ENCODE measurements around the gene MMP3. TPM values are rescaled to one million over a fixed set of nuclear protein-coding genes. Genes with fewer than 3 reads are reported as not detected.
A peak's percentile ranks its signal among the peaks of the same experiment; 100 is the strongest.

MMP3 gene
- total and polyA plus RNA-seq, 4 donors: 0.31 to 0.86 (median 0.53) TPM; not detected in 1

DNA sequence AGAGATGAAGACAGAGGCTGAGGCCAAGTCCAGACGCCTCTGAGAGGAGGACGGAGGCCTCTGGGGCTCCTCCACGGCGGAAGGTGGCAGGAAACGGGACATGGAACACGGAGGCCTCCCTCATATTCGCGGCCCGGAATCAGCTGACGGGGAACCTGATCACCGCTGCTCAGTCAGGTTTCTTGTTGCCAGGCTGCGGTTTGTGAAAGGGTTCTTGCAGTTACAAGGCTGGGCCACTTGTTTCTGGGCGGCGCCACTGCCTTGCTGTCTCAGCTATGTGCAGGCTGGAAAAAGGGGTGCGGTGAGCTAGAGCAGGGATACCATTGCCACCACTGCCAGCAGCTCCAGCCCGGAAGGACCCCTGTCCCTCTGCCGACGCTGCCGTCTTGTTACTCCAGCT is 35.5 kb downstream of the MMP3 start:
- H3K4me3 ChIP-seq: no peak overlapping the region
- ATAC-seq (ENCODE audit: insufficient read depth, low FRiP score) (no peak), DNase-seq (no peak)
- H3K36me3 ChIP-seq (ENCODE audit: control insufficient read depth in 4 of 4, insufficient read depth in 4 of 4, low read length in 4 of 4): no peaks in the 10 kb centered on the region
- H3K27ac ChIP-seq (ENCODE audit: low read depth in 1 of 2, low read length in 1 of 2): no peak overlapping the region
- WGBS, 2 donors: 42 to 70% methylated on average over 19 of the region's 19 CpGs
- no peak overlapping the region for H3K9ac ChIP-seq (ENCODE audit: insufficient read depth in 1 of 2, low read length in 2 of 2)
- no peaks in the 10 kb centered on the region for H3K4me1 ChIP-seq (ENCODE audit: control insufficient read depth in 5 of 5, insufficient read depth in 5 of 5, low read length in 5 of 5)
- TF ChIP-seq, protein P1, sequence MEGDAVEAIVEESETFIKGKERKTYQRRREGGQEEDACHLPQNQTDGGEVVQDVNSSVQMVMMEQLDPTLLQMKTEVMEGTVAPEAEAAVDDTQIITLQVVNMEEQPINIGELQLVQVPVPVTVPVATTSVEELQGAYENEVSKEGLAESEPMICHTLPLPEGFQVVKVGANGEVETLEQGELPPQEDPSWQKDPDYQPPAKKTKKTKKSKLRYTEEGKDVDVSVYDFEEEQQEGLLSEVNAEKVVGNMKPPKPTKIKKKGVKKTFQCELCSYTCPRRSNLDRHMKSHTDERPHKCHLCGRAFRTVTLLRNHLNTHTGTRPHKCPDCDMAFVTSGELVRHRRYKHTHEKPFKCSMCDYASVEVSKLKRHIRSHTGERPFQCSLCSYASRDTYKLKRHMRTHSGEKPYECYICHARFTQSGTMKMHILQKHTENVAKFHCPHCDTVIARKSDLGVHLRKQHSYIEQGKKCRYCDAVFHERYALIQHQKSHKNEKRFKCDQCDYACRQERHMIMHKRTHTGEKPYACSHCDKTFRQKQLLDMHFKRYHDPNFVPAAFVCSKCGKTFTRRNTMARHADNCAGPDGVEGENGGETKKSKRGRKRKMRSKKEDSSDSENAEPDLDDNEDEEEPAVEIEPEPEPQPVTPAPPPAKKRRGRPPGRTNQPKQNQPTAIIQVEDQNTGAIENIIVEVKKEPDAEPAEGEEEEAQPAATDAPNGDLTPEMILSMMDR (IDR thresholded peaks at IDR 0.05; ENCODE audit: control extremely low read depth, extremely low read depth): no peak
- no peaks in the 10 kb centered on the region for H3K27me3 ChIP-seq (ENCODE audit: control insufficient read depth in 3 of 3, insufficient read depth in 3 of 3, low read length in 2 of 3)
- H3K9me3 ChIP-seq (ENCODE audit: control insufficient read depth in 4 of 4, insufficient read depth in 3 of 4, low read length in 3 of 4): no peaks in the 10 kb centered on the region

DNA sequence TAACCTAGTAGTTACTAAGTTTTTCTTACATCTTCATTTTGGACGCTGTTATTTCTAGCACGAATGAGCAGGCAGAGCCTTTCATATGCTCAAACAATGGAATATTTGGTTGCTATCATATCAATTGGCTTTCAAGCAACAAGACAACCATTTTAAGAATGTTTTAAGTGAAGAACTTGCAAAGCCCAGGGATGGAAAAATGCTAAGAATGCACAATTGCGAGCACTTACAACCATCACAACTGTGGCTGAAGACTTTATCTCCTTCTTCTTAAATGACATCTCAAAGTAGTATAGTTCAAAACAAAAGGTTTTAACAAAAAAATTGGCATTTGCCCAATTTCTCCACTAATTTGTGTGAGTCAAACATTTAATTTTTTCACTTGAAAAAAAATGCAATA is 37.1 kb downstream of the MMP3 start:
- DNase-seq (no peak), ATAC-seq (ENCODE audit: insufficient read depth, low FRiP score) (no peak)
- Histone ChIP-seq H3K36me3 (ENCODE audit: control insufficient read depth in 4 of 4, insufficient read depth in 4 of 4, low read length in 4 of 4) (no peaks in the 10 kb centered on the region), H3K9me3 (ENCODE audit: control insufficient read depth in 4 of 4, insufficient read depth in 3 of 4, low read length in 3 of 4) (no peaks in the 10 kb centered on the region), H3K4me1 (ENCODE audit: control insufficient read depth in 5 of 5, insufficient read depth in 5 of 5, low read length in 5 of 5) (no peaks in the 10 kb centered on the region), H3K27ac (ENCODE audit: low read depth in 1 of 2, low read length in 1 of 2) (no peak overlapping the region), H3K9ac (ENCODE audit: insufficient read depth in 1 of 2, low read length in 2 of 2) (no peak overlapping the region), H3K27me3 (ENCODE audit: control insufficient read depth in 3 of 3, insufficient read depth in 3 of 3, low read length in 2 of 3) (no peaks in the 10 kb centered on the region), H3K4me3 (no peak overlapping the region)
- TF ChIP-seq, protein P1 (IDR thresholded peaks at IDR 0.05; ENCODE audit: control extremely low read depth, extremely low read depth): no peak
- WGBS, 2 donors: 64 to 84% methylated on average over 3 of the region's 3 CpGs

DNA sequence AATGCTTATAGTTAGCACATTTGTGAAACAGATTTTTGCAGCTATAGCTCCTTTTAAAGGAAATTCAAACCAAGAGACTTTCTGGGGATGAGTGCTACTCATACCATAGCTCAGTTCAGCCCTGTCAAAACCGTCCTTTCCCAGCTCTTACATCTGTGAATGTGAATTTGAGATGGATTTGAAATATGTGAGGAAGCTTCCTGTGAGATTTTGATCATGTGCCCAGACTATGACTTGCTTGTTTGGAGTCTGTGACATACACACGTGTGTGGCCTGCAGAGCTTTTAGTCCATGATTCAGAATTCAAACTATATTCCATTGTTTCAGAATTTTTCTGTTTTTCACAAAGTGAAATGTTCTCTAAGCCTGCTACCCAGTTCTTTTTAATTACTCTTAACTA is 41.1 kb downstream of the MMP3 start:
- 15 to 23% methylated on average over 2 of the region's 2 CpGs for WGBS, 2 donors
- peak in 2 of 3 donors; percentile 6 to 39 for DNase-seq
- TF ChIP-seq, protein P1 (IDR thresholded peaks at IDR 0.05; ENCODE audit: control extremely low read depth, extremely low read depth): no peak
- no peak overlapping the region for H3K9ac ChIP-seq (ENCODE audit: insufficient read depth in 1 of 2, low read length in 2 of 2)
- no peaks in the 10 kb centered on the region for H3K36me3 ChIP-seq (ENCODE audit: control insufficient read depth in 4 of 4, insufficient read depth in 4 of 4, low read length in 4 of 4)
- peaks cover 0 to 1% (median 0%) of the 10 kb centered on the region in 5 donors for H3K4me1 ChIP-seq (ENCODE audit: control insufficient read depth in 5 of 5, insufficient read depth in 5 of 5, low read length in 5 of 5)
- H3K27ac ChIP-seq (ENCODE audit: low read depth in 1 of 2, low read length in 1 of 2): no peak overlapping the region
- H3K27me3 ChIP-seq (ENCODE audit: control insufficient read depth in 3 of 3, insufficient read depth in 3 of 3, low read length in 2 of 3): no peaks in the 10 kb centered on the region
- H3K4me3 ChIP-seq: no peak overlapping the region
- no peak for ATAC-seq (ENCODE audit: insufficient read depth, low FRiP score)
- H3K9me3 ChIP-seq (ENCODE audit: control insufficient read depth in 4 of 4, insufficient read depth in 3 of 4, low read length in 3 of 4): no peaks in the 10 kb centered on the region

DNA sequence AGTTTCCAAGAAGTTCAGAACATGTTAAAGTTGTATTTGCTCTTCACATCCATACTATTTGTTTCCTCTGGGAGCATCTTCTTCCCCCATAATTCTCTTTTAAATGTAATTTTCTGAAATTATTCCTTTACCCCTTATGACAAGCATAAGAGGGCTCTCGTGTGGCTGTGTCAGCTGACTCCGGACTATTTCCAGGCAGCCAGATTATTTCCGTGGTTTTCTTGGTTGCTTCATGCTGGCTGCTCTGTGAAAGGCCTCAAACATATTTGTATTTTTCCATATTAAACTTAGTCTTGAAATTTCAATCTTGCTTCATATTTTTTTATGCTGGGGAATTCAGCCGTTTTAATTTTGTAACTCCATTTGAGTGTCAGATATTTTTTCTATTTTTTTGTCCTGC is 42.6 kb downstream of the MMP3 start:
- WGBS, 2 donors: 70 to 76% methylated on average over 4 of the region's 4 CpGs
- no peak overlapping the region for H3K9ac ChIP-seq (ENCODE audit: insufficient read depth in 1 of 2, low read length in 2 of 2)
- no peak for DNase-seq
- TF ChIP-seq, protein P1 (IDR thresholded peaks at IDR 0.05; ENCODE audit: control extremely low read depth, extremely low read depth): no peak
- H3K27me3 ChIP-seq (ENCODE audit: control insufficient read depth in 3 of 3, insufficient read depth in 3 of 3, low read length in 2 of 3): no peaks in the 10 kb centered on the region
- H3K36me3 ChIP-seq (ENCODE audit: control insufficient read depth in 4 of 4, insufficient read depth in 4 of 4, low read length in 4 of 4): no peaks in the 10 kb centered on the region
- H3K4me1 ChIP-seq (ENCODE audit: control insufficient read depth in 5 of 5, insufficient read depth in 5 of 5, low read length in 5 of 5): peaks cover 0 to 1% (median 0%) of the 10 kb centered on the region in 5 donors
- no peak for ATAC-seq (ENCODE audit: insufficient read depth, low FRiP score)
- H3K9me3 ChIP-seq (ENCODE audit: control insufficient read depth in 4 of 4, insufficient read depth in 3 of 4, low read length in 3 of 4): no peaks in the 10 kb centered on the region
- no peak overlapping the region for H3K27ac ChIP-seq (ENCODE audit: low read depth in 1 of 2, low read length in 1 of 2)
- no peak overlapping the region for H3K4me3 ChIP-seq

Data from lung (tissue), 12 donors.